H7 (cell line): ENCODE measurements around the gene TAF9. TPM values are rescaled to one million over a fixed set of nuclear protein-coding genes. Genes with fewer than 3 reads are reported as not detected.

Experiments used
- DNase-seq: peaks from one replicate; pipeline ENCODE4 v3.0.0; 2012
- H3K27me3 ChIP-seq: 2 replicates; pipeline ENCODE4 v1.6.0; 2011; ENCODE audit warnings: mild to moderate bottlenecking, low read length; ENCODE audit not compliant: control insufficient read depth, insufficient read depth
- H3K36me3 ChIP-seq: replicated peaks from 2 replicates; pipeline ENCODE4 v1.5.1; 2011; ENCODE audit warnings: low read length; ENCODE audit not compliant: control insufficient read depth, insufficient read depth
- H3K4me3 ChIP-seq: 2 replicates; pipeline ENCODE4 v1.5.1; 2011; ENCODE audit warnings: low read depth, mild to moderate bottlenecking, control low read depth, low read length, moderate library complexity; ENCODE audit not compliant: insufficient read depth
- total RNA-seq: library from RNA; depleted of rRNA; stranded (reverse); fragments of >200 nt; shearing (Covaris generic); gene quantifications from 2 replicates; pipeline ENCODE4 v1.2.3, GENCODE V29; 2014; rRNA removed

TAF9 gene
- total RNA-seq, 1 experiment from 2014 or later: 84.4 TPM

DNA sequence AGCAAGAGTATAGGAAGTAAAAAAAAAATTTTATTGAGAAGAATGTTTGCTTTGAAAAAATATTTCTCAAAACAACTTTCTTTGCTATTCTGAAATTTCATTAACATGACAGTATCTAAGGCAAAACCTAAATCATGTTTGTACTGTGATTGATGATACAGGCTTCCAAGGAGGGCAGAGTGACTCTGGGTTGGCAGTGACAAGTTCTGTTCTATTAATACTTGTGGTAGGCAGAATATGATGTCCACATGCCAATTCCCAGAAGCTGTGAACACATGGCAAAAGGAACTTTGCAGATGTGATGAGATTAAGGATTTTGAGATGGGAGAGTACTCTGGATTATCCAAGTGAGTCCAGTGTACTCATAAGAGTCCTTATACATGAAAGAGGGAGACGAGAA is 53.3 kb downstream of the TAF9 start:
- no peak overlapping the region for H3K4me3 ChIP-seq
- H3K27me3 ChIP-seq: no peaks in the 10 kb centered on the region
- no peak for DNase-seq
- no peaks in the 10 kb centered on the region; the same call in 1 of the 2 replicates for H3K36me3 ChIP-seq

Other genes starting within 250 kb of the TAF9 start
- gene CCNB1, start 202.4 kb downstream of the TAF9 start, total RNA-seq: 328 and 432 TPM in 2 replicates
- 101 and 132 TPM in 2 replicates for gene CENPH, start 179.9 kb downstream of the TAF9 start, total RNA-seq
- 43.9 and 67.9 TPM in 2 replicates for gene CDK7, start 134.6 kb downstream of the TAF9 start, total RNA-seq
- gene CCDC125, start 36.7 kb downstream of the TAF9 start, total RNA-seq: 0.30 TPM in 1 of 2 replicates, not detected in the other
- 34.2 and 52.3 TPM in 2 replicates for gene AK6, start within 50 bp of the TAF9 start, total RNA-seq
- gene RAD17, start 298 bp upstream of the TAF9 start, total RNA-seq: 39.1 TPM in 2 replicates
- 15.6 and 19.9 TPM in 2 replicates for gene MARVELD2, start 45.6 kb upstream of the TAF9 start, total RNA-seq
- 33.3 and 39.9 TPM in 2 replicates for gene OCLN, start 123.3 kb upstream of the TAF9 start, total RNA-seq
- 59.2 and 61.4 TPM in 2 replicates for gene GTF2H2C, start 190.7 kb upstream of the TAF9 start, total RNA-seq